ENCODE results near the gene FOXRED1.

- TF ChIP-seq ELF4 (IDR thresholded peaks at IDR 0.05) (no peak), ZNF384 (IDR thresholded peaks at IDR 0.05) (no peak), LEF1 (IDR thresholded peaks at IDR 0.05; ENCODE audit: borderline replicate concordance) (no peak), BHLHE40 (IDR thresholded peaks at IDR 0.05; ENCODE audit: borderline replicate concordance) (no peak), SP1 (IDR thresholded peaks at IDR 0.05) (no peak), ARNT (IDR thresholded peaks at IDR 0.05) (no peak), FOXM1 (IDR thresholded peaks at IDR 0.05; ENCODE audit: borderline replicate concordance) (no peak), FOXA1 (IDR thresholded peaks at IDR 0.05) (no peak), FOXK2 (IDR thresholded peaks at IDR 0.05) (no peak), SUZ12 (IDR thresholded peaks at IDR 0.05) (no peak), L3MBTL2 (conservative IDR thresholded peaks at IDR 0.05) (no peak), TARDBP (IDR thresholded peaks at IDR 0.05) (no peak), CTBP1 (IDR thresholded peaks at IDR 0.05; ENCODE audit: borderline replicate concordance) (no peak)
Measured at GRCh38 chr11:126256216-126256615, 12.7 kb upstream of the FOXRED1 start.

All from HEK293T (cell line).